GM18520 (cell line): ENCODE measurements around the gene RIPK3.
A peak's percentile ranks its signal among the peaks of the same experiment; 100 is the strongest.
"Not testable (repeated sequence)": the region's sequence is repeated elsewhere in the genome, so short reads cannot be mapped to it uniquely, and the experiment has no call there.

Experiments used
- ATAC-seq: cut with Tn5 transposase; IDR thresholded peaks from one replicate; pipeline ENCODE4 v1.9.1; 2021; ENCODE audit not compliant: unreplicated experiment

The RIPK3 gene

GRCh38 chr14:24348186-24348585, 8.4 kb upstream of the RIPK3 start:
- ATAC-seq: no peak

GRCh38 chr14:24347134-24347533, 7.3 kb upstream of the RIPK3 start:
- ATAC-seq: no peak

- no peak for ATAC-seq
Measured at GRCh38 chr14:24343795-24344660, 4.2 kb upstream of the RIPK3 start.

- no peak for ATAC-seq
Measured at GRCh38 chr14:24342889-24343288, 3.1 kb upstream of the RIPK3 start.

GRCh38 chr14:24340606-24341005, 815 bp upstream of the RIPK3 start:
- no peak for ATAC-seq

- ATAC-seq: no peak
Measured at GRCh38 chr14:24338843-24339242, 948 bp downstream of the RIPK3 start.

- ATAC-seq: no peak
Measured at GRCh38 chr14:24337824-24338175, 2.0 kb downstream of the RIPK3 start.

- ATAC-seq: no peak
Measured at GRCh38 chr14:24337144-24337823, 2.5 kb downstream of the RIPK3 start.

GRCh38 chr14:24335461-24336171, 4.2 kb downstream of the RIPK3 start:
- no peak for ATAC-seq

- ATAC-seq: no peak
Measured at GRCh38 chr14:24334431-24335291, 5.1 kb downstream of the RIPK3 start, which contains the start of gene ADCY4. Gene ADCY4 (minus strand): TSS chr14:24335071. CDS start chr14:24334652, 419 bp downstream.

GRCh38 chr14:24332268-24332993, 7.4 kb downstream of the RIPK3 start:
- peak; percentile 61 for ATAC-seq

- ATAC-seq: no peak
Measured at GRCh38 chr14:24331731-24332267, 8.0 kb downstream of the RIPK3 start.

GRCh38 chr14:24330973-24331674, 8.7 kb downstream of the RIPK3 start:
- ATAC-seq: no peak

- no peak for ATAC-seq
Measured at GRCh38 chr14:24329736-24330135, 10.1 kb downstream of the RIPK3 start.

- no peak for ATAC-seq
Measured at GRCh38 chr14:24329073-24329663, 10.6 kb downstream of the RIPK3 start.

GRCh38 chr14:24327914-24328313, 11.9 kb downstream of the RIPK3 start:
- ATAC-seq: not testable (repeated sequence)

GRCh38 chr14:24327303-24327702, 12.5 kb downstream of the RIPK3 start:
- no peak for ATAC-seq

GRCh38 chr14:24325963-24326362, 13.8 kb downstream of the RIPK3 start:
- ATAC-seq: no peak

GRCh38 chr14:24325041-24325530, 14.7 kb downstream of the RIPK3 start:
- no peak for ATAC-seq
